Measurements from ENCODE around the gene CRIP3. TPM values are rescaled to one million over a fixed set of nuclear protein-coding genes. Genes with fewer than 3 reads are reported as not detected.

Gene CRIP3
- total and polyA plus RNA-seq, 2 of the 13 experiments (the other 11 are each of a cell fraction or from before 2014, with no cell fraction given) = 6.3 to 9.3 TPM

GRCh38 chr6:43308101-43308989 lies at the start of gene CRIP3 (continued):
- TF ChIP-seq HOXA9 (CRISPR knock-in tag; IDR thresholded peaks at IDR 0.05; ENCODE audit: borderline replicate concordance) (no peak), ZNF724P (CRISPR knock-in tag; IDR thresholded peaks at IDR 0.05; ENCODE audit: borderline replicate concordance) (peak; percentile 54; the same call in 1 of the 2 replicates), ZMYM2 (CRISPR knock-in tag; IDR thresholded peaks at IDR 0.05) (peak; percentile 93), MEIS1 (CRISPR knock-in tag; IDR thresholded peaks at IDR 0.05; ENCODE audit: borderline replicate concordance) (peak; percentile 81; the same call in 1 of the 2 replicates), SMC3 (IDR thresholded peaks at IDR 0.05; ENCODE audit: low read length) (no peak; the same call in 1 of the 2 replicates), ZNF333 (CRISPR knock-in tag; IDR thresholded peaks at IDR 0.05; ENCODE audit: borderline replicate concordance) (0 out of 2 replicates have a peak, but pooled peaks have one; percentile 10), BRCA1 (CRISPR knock-in tag; IDR thresholded peaks at IDR 0.05) (no peak), AKNA (CRISPR knock-in tag; IDR thresholded peaks at IDR 0.05; ENCODE audit: borderline replicate concordance) (no peak), YEATS4 (CRISPR knock-in tag; IDR thresholded peaks at IDR 0.05; ENCODE audit: borderline replicate concordance) (no peak; the same call in none of the 2 replicates), KAT8 (CRISPR knock-in tag; IDR thresholded peaks at IDR 0.05) (peak; percentile 44), RBM39 (IDR thresholded peaks at IDR 0.05; ENCODE audit: low read depth, low read length, poor library complexity, severe bottlenecking) (peak; percentile 54), ZNF629 (CRISPR knock-in tag; conservative IDR thresholded peaks at IDR 0.05) (no peak), TBX2 (CRISPR knock-in tag; IDR thresholded peaks at IDR 0.05; ENCODE audit: borderline replicate concordance) (peak; percentile 68), ZNF124 (CRISPR knock-in tag; IDR thresholded peaks at IDR 0.05) (no peak), ZBTB33 (CRISPR knock-in tag; IDR thresholded peaks at IDR 0.05) (peak; percentile 51; the same call in 1 of the 2 replicates), HIC2 (CRISPR knock-in tag; IDR thresholded peaks at IDR 0.05; ENCODE audit: low read depth) (peak; percentile 90), ZMYM3 (CRISPR knock-in tag; IDR thresholded peaks at IDR 0.05) (peak; percentile 65; the same call in 1 of the 2 replicates), ZNF263 (CRISPR knock-in tag; IDR thresholded peaks at IDR 0.05) (peak; percentile 91)
